Right renal cortex interstitium (tissue), 3 donors: Measurements from ENCODE around the gene MARCKSL1. TPM values are rescaled to one million over a fixed set of nuclear protein-coding genes. Genes with fewer than 3 reads are reported as not detected.
"Not testable (repeated sequence)": the region's sequence is repeated elsewhere in the genome, so short reads cannot be mapped to it uniquely, and the experiment has no call there.

Experiments used
- DNase-seq, 3 donors: peaks; one replicate each; pipeline ENCODE4 v3.0.0-alpha.2; 2013; ENCODE audit warnings: low read depth in 3 of 3, low spot score in 2 of 3
- polyA plus RNA-seq, 3 donors: library from polyadenylated mRNA; unstranded; fragments of 120-200 nt; gene quantifications; one replicate each; pipeline ENCODE4 v1.2.1, GENCODE V29; 2013; ENCODE audit not compliant: insufficient read length in 3 of 3

Gene MARCKSL1
- polyA plus RNA-seq, 3 donors: 391 to 445 (median 436) TPM

DNA sequence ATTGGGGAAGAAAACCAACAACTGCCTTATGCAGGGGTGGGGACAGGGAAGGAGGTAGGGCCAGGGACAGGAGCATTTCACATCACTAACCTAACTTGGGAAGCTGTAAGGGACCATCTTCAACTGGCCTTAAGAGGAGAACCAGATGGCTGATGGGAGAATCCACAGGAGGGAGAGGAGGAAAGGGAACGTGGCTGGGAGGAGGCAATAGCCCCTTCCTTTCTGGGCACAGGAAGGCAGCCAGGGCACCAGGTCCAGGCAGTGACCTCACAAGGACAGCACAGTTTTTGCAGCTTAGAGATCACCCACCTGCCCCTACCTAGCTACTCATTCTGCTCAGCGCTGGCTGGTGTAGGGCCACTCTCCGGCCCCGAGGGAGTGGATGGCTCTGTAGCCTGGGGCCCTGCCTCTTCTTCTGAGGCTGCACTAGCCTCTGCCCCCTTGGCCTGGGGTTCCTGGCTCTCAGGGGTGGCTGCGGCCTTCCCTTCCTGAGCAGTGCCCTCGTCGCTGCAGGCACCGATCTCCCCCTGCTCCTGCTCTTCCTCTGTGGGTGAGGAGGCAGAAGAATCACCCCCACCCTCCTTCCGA lies 1.7 kb downstream of the MARCKSL1 start:
- no peak for DNase-seq

DNA sequence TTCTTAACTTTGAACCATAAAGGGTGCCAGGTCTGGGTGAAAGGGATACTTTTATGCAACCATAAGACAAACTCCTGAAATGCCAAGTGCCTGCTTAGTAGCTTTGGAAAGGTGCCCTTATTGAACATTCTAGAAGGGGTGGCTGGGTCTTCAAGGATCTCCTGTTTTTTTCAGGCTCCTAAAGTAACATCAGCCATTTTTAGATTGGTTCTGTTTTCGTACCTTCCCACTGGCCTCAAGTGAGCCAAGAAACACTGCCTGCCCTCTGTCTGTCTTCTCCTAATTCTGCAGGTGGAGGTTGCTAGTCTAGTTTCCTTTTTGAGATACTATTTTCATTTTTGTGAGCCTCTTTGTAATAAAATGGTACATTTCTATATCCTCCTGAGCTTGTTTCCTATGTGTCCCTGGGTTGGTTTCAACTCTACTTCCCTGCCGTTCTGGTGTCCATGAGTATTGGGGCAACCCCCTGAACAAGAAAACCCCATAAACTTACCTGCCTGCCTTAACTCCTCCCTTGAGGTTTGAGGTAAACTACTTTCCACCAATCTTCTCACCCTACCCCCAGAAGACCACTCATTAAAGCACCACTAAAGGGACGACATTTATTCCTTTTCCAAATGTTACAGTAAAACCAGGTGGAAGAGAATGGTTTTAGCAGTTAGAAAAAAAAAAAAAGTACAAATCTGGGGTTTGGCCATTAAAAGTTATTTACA lies 2.6 kb downstream of the MARCKSL1 start:
- no peak for DNase-seq

DNA sequence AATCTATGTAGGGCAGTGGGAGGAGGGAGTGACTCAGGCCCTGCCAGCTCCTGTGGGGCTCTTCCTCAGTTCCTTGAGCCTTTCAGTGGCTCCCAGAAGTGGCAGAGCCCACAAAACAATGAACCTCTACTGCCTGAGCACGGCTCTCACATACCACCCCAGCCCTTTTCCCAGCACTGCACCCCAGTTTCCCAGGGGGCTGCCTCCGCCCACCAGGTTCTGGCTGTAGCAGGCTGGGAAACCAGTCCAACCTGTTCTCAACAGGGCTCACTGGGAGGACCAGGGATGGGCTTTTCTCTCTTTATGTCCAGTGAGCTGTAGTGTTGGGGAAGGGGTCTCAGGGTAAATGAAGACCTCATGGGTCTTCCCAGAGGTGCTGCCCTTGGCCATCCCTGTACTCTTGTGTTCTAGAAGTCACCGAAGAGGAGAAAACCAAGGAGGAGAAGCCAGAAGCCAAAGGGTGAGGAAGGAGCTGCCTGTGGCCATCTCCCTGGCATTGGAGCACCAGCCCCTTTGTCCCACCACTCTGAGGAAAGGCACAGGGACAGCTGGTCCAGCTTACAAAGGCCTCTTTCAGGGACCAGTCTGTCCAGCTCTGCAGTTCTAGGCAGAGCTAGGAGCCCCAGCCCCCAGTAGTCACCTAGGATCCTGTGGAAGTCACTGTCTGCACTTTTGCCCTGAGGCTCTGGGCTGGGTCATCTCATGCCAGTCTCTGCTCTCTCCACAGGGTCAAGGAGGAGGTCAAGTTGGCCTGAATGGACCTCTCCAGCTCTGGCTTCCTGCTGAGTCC lies 3.5 kb downstream of the MARCKSL1 start:
- no peak for DNase-seq

DNA sequence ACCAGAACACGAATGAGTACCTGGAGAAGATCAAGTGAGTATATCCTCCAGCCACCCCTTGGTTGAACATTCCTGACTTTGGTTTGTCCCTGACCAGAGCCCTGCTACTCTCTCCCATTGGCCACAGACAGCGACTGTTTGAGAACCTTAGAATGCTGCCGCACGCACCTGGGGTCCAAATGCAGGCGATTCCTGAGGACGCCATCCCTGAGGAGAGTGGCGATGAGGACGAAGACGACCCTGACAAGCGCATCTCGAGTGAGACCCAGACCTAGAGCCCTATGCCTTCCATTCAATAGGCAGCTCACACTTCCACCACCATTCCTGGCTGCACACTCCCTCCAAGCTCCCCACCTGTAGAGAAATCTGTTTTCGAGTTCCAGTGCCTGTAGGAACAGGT lies 4.5 kb downstream of the MARCKSL1 start:
- DNase-seq: no peak

DNA sequence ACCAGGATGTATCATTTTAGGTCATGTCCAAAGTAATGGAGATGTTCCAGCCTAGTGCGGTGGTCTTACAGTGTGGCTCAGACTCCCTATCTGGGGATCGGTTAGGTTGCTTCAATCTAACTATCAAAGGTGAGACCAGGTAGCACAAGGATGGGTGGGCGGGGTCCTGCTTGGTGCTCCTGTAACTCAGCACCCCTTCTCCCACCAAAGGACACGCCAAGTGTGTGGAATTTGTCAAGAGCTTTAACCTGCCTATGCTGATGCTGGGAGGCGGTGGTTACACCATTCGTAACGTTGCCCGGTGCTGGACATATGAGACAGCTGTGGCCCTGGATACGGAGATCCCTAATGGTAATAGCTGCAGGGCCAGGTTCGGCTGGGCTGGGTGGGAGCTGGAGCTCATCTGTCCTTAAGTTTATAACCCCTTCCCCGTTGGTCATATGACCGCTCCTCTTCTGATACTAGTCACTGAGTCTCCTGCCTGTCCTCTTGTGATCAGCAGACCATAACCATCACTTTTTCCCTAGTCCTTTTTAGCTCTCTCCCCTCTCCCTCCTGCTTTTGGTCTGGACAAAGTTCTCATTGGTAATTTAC lies 5.4 kb downstream of the MARCKSL1 start:
- DNase-seq: no peak

DNA sequence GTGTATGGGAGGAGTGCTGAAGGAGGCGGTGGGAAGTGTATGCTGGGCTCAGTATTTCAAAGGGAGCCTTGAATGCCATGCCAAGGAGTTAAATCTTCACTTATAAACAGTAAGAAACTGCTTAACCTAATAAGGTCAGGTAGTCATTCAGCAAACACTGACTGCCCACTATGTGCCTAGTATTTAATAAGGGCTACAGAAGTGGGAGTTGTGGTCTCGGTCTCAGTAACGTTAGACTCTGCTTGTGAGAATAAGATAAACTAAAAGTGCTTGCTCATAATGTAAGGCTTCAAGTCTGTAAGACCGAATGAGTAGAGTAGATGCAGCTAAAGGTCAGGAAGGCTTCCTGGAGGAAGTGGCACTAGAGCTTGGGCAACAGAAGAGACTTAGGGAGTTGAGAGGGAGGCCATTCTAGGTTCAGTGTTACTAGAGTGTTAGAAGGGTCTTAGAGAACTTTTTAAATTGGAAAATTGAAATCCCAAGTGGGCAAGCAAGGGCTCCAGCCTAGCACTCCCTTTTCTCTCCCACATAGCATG lies 6.0 kb downstream of the MARCKSL1 start:
- DNase-seq: no peak

DNA sequence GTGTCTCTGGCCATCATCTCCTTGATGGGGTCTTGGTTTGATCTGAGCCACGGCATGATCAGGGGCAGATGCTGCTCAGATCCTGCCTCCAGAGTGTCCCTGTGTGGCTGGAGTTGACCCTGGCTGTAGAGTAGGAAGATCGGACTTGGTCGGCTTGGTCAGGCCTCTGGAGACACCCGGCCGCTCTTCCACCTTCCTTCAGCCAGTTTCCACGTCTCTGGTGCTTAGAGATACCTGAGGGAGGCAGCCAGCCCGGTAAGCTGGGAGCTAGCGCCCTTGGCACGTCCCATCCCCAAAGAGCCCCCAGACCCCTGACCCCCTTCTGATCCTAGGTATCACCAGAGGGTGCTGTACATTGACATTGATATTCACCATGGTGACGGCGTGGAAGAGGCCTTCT lies 8.8 kb downstream of the MARCKSL1 start:
- no peak for DNase-seq

DNA sequence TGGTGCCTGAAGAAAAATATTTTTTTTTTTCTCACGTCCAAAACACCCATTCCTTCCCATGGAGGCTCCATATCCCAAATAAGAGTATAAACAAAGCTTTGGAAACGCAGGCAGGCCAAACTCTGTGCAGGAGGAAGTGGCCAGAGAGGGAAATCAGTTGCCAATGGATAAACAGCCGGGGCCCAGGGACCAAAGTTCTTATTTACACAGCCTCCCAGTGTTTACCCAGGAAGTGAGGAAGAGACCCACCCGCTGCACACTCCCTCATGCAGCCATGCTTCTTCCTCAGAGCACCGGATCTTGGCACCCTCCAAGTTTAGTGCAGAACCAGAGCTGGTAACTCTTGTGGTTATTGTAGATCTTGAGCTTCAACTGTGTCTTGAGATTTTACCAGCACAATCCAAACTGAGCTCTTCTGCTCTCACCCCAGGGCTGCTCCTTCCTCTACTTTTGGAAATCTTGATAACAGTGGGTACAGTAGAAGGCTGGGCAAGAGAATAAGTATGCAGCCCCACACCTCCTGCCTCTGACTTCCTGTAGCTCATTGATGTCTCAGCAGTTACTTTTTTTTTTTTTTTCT lies 14.2 kb downstream of the MARCKSL1 start:
- DNase-seq: no peak

DNA sequence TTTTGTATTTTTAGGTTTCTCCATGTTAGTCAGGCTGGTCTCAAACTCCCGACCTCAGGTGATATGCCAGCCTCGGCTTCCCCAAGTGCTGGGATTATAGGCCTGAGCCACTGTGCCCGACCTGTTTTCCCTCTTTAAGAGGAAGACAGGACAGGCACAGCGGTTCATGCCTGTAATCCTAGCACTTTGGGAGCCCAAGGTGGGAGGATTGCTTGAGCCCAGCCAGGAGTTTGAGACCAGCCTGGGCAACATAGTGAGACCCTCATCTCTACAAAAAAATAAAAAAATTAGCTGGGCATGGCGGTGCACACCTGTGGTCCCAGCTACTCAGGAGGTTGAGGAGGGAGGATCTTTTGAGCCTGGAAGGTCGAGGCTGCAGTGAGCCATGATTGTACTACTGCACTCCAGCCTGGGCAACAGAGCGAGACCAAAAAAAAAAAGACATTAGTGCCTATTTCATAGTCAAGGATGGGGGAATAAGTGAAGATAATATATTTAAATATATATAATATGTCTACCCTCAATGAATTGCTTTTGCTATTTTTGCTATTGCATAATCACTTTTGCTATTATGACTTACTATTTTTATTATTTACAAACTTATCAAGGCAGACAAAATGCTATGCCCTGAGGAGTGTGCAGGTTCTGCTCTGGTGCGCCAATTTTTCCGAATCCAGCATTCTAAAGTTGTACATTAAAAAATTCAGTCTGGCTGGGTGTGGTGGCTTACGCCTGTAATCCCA lies 17.7 kb downstream of the MARCKSL1 start:
- no peak for DNase-seq

DNA sequence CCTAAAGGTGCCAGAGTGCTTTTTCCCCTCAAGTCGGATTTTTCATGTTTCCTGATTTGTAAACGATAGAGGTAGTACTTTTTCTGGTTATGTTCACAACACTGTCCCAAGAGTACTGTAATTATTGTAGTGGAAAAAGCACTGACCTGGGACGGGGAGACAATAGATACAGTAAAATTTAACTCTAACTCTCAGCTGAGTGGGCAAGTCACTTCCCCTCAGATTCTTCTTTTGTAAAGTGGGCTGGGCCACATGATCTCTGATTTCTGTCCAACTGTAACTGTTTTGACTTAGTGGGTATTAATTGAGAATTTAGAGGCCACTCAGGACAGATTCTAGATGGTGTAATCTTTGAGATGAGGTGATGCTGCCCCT lies 19.1 kb downstream of the MARCKSL1 start:
- no peak for DNase-seq

DNA sequence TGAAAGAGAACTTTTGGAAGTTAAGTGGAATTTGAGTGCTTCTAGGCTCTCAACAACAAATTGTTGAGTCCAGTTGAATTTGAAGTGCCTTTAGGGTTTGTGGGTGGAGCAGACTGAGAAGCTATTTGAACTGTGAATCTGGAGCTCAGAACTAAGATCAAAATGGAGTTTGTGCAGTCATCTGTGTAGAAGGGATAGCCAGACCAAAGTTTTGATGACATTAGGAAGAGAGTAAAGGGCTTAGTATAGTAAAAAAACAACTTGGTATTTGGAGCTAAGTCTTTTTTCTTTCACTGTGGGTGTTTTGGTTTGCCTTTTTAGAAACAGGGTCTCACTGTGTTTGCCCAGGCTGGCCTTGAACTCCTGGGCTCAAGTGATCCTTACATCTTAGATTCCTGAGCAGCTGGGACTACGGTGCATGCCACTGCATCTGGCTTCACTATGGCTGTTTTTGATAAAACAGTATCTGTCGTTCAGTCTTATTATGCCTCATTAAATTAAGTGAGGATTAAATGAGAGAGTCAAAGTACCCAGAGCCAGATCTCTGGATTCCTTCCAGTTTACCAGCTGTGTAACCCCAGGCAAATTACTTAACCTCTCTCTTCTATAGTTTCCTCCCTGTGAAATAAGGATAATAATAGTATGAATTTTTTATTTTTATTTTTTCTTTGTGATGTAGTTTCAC lies 24.2 kb downstream of the MARCKSL1 start:
- DNase-seq: no peak

DNA sequence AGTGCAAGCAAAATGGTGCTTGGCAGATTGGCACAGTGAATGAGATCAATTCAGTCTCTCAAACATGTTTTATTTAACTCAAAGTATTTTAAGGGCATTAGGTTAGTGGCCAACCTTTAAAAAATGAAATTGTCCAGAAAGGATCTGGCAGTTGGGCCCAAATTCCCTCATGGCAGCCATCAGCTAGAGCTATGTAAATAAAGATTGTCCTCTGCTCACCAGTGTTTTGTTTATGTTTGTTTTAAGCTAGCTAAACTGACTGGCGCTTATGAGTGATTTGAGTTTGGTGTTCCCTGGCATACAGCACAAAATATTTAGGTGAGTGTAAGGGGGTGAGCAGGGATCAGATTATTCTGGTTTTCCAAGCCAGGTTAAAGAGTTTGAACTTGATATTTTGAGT lies 26.1 kb downstream of the MARCKSL1 start:
- no peak for DNase-seq

DNA sequence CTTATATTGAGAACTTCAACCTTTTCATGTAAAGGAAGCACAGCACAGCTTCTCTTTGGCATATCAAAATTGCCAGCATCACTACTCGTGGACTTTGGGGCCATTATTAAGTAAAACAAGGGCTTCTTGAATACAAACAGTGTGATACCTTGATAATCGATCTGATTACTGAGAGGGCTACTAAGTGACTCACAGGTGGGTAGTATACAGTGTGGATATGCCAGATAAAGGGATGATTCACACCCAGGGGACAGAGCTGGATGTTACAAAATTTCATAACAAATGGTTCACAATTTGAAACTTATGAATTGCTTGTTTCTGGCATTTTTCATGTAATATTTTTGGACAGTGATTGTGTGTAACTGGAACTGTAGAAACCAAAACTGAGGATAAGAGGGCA lies 28.7 kb downstream of the MARCKSL1 start:
- no peak for DNase-seq

DNA sequence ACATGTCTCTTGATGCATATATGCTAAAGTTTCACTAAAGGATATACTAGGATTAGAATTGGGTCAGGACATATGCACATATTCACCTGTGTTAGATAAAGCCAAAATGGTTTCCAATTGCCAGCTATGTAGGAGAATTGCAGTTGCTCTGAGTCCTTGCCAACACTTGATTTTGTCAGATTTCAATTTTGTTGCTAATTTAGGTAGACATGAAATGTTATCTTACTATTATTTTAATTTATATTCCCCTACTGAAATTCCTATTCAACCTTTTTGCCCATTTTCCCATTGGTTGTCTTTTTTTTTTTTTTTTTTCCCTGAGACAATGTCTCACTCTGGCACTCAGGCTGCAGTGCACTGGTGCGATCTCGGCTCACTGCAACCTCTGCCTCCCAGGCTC lies 30.7 kb downstream of the MARCKSL1 start:
- no peak for DNase-seq

DNA sequence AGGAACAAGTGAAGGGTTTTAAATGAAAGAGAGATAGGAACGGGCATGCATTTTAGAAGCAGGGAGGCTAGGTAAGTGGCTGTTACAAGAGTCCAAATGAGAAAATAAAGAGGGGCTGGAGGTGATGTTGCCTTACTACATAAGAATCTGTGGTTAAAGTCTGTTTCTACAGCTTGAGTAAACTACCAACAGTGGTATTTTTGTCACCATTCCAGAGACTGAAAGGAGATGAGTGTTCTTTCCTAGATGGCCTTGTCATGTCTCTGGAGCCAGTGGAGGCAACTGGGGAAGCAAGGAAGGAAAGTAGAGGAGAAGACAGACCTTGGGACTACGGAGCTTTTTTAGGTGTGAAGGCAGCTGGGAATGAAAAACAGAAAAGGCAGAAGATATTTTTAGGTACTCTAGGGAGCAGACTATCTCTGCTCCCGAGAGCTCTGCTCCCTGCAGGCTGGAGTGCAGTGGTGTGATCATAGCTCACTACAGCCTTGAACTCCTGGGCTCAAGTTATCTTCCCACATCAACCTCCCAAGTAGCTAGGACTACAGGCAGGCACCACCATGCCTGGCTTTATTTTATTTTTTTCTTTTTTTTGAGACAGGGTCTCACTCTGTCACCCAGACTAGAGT lies 31.9 kb downstream of the MARCKSL1 start:
- DNase-seq: no peak

DNA sequence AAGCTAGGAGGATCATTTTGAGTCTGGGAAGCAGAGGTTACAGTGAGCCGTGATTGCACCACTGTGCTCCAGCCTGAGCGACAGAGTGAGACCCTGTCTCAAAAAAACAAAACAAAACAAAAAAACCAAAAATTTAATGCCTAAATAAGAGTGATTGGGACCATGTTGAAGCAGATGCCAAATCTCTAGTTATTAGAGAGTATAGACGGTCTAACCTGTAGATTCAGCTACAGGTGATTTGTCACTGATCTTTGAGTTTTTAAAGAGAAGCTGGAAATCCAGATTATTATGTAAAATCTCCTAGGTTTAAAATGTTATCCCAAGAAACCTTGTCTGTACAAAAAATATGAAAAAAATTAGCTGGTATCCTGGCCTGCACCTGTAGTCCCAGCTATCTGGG lies 32.7 kb downstream of the MARCKSL1 start:
- no peak for DNase-seq

DNA sequence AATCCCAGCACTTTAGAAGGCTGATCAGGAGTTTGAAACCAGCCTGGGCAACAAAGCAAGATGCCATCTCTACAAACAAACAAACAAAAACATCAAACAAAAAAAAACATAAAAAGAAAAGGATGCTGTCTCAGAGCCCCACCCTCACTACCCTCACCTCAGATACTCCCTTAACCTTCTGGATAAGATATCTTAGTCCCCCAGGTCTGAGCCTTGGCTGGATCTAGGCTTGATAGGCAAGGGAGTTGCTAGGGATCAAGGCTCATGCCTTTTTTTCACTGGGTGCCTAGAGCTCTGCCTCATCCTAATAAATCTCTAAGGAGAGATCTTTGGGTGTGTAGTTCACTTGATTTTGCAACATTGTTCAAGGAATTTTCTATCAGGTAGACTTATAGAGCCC lies 36.7 kb downstream of the MARCKSL1 start:
- DNase-seq: no peak

DNA sequence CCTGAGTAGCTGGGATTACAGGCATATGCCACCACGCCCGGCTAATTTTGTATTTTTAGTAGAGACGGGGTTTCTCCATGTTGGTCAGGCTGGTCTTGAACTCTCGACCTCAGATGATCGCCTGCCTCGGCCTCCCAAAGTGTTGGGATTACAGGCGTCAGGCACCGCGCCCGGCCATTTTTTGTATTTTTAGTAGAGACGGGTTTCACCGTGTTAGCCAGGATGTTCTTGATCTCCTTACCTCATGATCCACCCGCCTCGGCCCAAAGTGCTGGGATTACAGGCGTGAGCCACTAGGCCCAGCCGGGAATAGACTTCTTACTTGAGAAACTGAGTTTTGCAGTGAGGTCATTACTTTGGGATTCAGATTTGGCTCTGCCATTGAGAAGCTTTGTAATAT lies 37.8 kb downstream of the MARCKSL1 start:
- not testable (repeated sequence) for DNase-seq
